ENCODE results near the gene OR2V1.
"Not testable (repeated sequence)": the region's sequence is repeated elsewhere in the genome, so short reads cannot be mapped to it uniquely, and the experiment has no call there.

OR2V1 gene, protein sequence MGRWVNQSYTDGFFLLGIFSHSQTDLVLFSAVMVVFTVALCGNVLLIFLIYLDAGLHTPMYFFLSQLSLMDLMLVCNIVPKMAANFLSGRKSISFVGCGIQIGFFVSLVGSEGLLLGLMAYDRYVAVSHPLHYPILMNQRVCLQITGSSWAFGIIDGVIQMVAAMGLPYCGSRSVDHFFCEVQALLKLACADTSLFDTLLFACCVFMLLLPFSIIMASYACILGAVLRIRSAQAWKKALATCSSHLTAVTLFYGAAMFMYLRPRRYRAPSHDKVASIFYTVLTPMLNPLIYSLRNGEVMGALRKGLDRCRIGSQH

DNA sequence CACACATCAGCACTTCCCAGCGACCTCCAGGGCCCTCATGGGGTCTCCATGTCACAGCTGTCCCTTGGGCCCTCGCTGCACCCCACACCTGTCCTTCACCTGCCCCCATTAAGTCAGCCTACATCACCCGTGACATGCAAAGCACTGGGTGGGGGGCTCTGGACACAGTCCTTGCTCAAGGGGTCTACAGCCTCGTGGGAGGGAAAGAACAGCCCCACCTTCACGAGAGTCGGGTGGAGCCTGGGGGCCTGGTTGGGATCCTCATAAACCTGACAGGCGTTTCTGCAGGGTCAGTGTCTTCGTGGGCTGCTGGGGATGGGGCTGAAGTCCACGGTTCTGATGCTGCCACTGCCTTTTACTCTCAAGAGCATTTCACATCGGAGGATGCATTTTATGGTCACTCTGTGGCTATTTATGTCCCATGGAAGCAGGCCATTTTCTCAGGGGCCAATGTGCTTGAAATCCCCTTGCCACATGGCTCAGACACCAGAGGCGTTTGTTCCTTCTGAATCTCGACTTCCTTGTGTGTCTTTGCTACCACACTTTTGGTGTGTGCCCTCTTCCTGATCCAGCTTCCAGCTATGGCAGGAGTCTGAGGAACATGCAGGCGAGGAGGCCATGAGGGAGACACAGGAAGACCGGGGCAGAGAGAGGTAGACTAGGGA is at the start of gene OR2V1:
Gene OR2V1, minus strand, starts transcription at position 338 of the 665 bp plus-strand sequence. CDS start 5,865 bp downstream, outside the sequence.
- ChIA-PET CTCF (no interaction called here), POLR2A (no interaction called here)
- no peak for TF ChIP-seq BHLHE40 (IDR thresholded peaks at IDR 0.05; ENCODE audit: borderline replicate concordance)
- no peak for TF ChIP-seq ELF4 (IDR thresholded peaks at IDR 0.05)

DNA sequence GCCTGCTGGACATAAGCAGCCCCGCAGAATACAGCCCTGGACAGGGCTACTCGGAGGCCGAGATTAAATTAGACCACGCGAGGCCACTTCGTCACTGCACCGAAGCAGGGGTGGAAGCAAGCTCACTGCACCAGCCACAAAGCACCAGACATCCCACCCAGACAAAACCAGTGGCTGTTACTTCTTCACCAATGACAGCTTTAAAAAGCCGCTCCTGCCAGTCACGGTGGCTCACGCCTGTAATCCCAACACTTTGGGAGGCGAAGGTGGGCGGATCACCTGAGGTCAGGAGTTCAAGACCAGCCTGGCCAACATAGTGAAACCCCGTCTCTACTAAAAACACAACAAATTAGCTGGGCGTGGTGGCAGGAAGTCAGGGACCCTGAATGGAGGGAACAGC is 46.6 kb upstream of the OR2V1 start:
- CTCF ChIA-PET; DNase-seq (ENCODE audit: extremely low spot score): not testable (repeated sequence)
- POLR2A ChIA-PET, result interaction anchor here (1.8 kb wide), 1 partner anchor 67 kb away, joined by 4 read pairs; no protein-coding TSS in a partner anchor

More for the DNA sequence above, at the start of gene OR2V1:
- no peak for DNase-seq (ENCODE audit: extremely low spot score)

DNA sequence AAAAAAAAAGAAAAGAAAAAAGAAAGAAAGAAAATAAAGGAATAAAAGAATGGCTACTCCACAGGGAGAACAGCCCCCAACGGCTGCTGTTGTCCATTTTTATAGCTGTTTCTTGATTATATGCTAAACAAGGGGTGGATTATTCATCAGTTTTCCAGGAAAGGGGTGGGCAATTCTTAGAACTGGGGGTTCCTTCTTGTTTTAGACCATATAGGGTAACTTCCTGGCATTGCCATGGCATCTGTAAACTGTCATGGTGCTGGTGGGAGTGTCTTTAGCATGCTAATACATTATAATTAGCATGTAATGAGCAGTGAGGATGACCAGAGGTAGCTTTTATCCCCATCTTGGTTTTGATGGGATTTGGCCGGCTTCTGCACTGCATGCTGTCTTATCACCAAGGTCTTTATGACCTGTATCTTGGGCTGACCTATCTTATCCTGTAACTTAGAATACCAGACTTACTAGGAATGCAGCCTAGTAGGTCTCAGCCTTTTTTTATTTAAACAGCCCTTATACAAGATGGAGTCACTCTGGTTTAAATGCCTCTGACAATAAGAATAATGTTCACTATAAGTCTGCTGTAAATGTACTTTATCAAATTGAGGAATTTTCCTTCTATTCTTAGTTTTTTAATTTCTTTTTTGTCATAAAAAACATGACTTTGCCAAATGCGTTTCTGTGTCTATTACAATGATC is 45.4 kb upstream of the OR2V1 start:
- ChIA-PET POLR2A (interaction anchor here (1.8 kb wide), 1 partner anchor 68 kb away, joined by 4 read pairs; no protein-coding TSS in a partner anchor), CTCF (interaction anchor here (1.0 kb wide), 1 partner anchor 9 kb away, joined by 3 read pairs; no protein-coding TSS in a partner anchor)
- TF ChIP-seq ARNT (IDR thresholded peaks at IDR 0.05) (no peak), BHLHE40 (IDR thresholded peaks at IDR 0.05; ENCODE audit: borderline replicate concordance) (no peak), ZNF384 (IDR thresholded peaks at IDR 0.05) (no peak), FOXA1 (IDR thresholded peaks at IDR 0.05) (no peak), SUZ12 (IDR thresholded peaks at IDR 0.05) (no peak)
- TF ChIP-seq, protein P1, sequence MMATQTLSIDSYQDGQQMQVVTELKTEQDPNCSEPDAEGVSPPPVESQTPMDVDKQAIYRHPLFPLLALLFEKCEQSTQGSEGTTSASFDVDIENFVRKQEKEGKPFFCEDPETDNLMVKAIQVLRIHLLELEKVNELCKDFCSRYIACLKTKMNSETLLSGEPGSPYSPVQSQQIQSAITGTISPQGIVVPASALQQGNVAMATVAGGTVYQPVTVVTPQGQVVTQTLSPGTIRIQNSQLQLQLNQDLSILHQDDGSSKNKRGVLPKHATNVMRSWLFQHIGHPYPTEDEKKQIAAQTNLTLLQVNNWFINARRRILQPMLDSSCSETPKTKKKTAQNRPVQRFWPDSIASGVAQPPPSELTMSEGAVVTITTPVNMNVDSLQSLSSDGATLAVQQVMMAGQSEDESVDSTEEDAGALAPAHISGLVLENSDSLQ (IDR thresholded peaks at IDR 0.05), result no peak

DNA sequence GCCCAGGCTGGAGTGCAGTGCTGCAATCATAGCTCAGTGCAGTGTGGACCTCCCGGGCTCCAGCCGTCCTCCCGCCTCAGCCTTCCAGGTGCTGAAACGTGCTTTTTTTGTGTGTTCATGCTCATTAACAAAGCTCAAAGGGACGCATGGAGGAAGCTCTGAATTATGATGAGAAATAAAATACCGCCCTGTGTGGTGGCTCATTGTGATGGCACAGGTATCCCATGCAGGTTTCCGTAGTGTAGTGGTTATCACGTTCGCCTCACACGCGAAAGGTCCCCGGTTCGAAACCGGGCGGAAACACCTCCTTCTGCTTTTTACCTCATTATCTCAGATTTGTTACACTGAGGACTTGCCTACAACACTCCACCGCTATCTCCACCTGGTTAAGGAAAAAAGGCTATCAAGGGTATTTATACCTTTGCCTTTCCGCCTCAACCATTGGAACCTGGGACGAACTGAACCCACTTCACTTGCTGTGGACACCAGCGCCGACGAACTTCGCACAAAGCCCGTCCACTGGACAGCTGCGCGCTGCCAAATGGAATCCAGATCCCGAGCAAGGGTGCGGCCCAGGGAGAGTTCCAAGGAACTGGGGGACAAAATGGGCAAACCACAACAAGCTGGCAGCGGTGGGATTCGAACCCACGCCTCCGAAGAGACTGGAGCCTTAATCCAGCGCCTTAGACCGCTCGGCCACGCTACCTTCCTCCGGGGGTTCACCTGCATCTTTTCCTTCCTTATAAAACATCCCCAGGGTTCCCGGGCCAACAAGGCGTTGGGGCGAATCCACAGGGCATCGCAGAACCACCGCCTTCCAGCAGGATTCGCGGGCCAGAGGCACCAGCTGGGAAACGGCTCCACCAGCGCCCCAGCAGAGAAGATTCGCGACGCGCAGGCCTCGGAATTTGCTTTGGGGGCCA is 42.7 kb upstream of the OR2V1 start:
- ChIA-PET CTCF (interaction anchor here (0.9 to 4.2 kb wide), 7 partner anchors 10 to 554 kb away, joined by 3 to 26 read pairs (median 6); partner anchors contain the start of gene TRIM7), POLR2A (interaction anchor here (0.6 to 2.3 kb wide), 14 partner anchors 10 to 372 kb away, joined by 3 to 14 read pairs (median 4); partner anchors contain the start of genes RACK1, TRIM52 and TRIM7)
- peak; percentile 62 for DNase-seq (ENCODE audit: extremely low spot score)

More for the DNA sequence above, 45.4 kb upstream of the OR2V1 start:
- no peak for DNase-seq (ENCODE audit: extremely low spot score)

DNA sequence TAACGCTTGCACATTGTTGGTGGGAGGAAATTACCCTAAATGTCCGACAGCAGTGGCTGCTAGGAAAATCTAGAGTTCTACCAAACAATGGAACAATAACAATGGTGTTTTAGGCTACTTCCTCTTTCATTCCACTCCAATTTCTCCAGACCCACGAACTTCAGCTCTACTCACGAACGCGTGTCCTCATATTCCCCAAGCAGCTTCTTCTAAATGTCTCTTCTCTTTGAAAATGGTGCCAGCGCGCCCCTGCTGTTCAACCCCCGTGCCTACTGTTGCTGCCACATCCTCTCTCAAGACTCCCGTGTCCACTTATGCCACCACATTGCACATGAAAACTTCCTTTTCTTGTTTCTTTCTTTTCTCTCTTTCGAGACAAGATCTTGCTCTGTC is 42.1 kb upstream of the OR2V1 start:
- TF ChIP-seq CTBP1 (IDR thresholded peaks at IDR 0.05; ENCODE audit: borderline replicate concordance), result no peak
- no peak for TF ChIP-seq ARNT (IDR thresholded peaks at IDR 0.05)
- no peak for TF ChIP-seq SUZ12 (IDR thresholded peaks at IDR 0.05)
- TF ChIP-seq FOXA1 (IDR thresholded peaks at IDR 0.05), result no peak
- no peak for TF ChIP-seq FOXM1 (IDR thresholded peaks at IDR 0.05; ENCODE audit: borderline replicate concordance)
- no peak for TF ChIP-seq SP1 (IDR thresholded peaks at IDR 0.05)
- no peak for TF ChIP-seq NFRKB (IDR thresholded peaks at IDR 0.05)
- no peak for TF ChIP-seq ZNF384 (IDR thresholded peaks at IDR 0.05)
- no peak for TF ChIP-seq LEF1 (IDR thresholded peaks at IDR 0.05; ENCODE audit: borderline replicate concordance)
- no peak for TF ChIP-seq HDGF (IDR thresholded peaks at IDR 0.05; ENCODE audit: borderline replicate concordance)
- TF ChIP-seq, protein P1 (IDR thresholded peaks at IDR 0.05), result no peak
- no peak for TF ChIP-seq L3MBTL2 (conservative IDR thresholded peaks at IDR 0.05)
- TF ChIP-seq FOXK2 (IDR thresholded peaks at IDR 0.05), result no peak
- POLR2A ChIA-PET, result interaction anchor here (0.6 to 2.3 kb wide), 15 partner anchors 11 to 371 kb away, joined by 3 to 14 read pairs (median 4); partner anchors contain the start of genes RACK1, TRIM52 and TRIM7
- DNase-seq (ENCODE audit: extremely low spot score), result no peak
- CTCF ChIA-PET, result interaction anchor here (0.6 to 4.2 kb wide), 9 partner anchors 10 to 554 kb away, joined by 3 to 26 read pairs (median 6); partner anchors contain the start of gene TRIM7

More for the DNA sequence above, 42.7 kb upstream of the OR2V1 start:
- TF ChIP-seq, protein P1 (IDR thresholded peaks at IDR 0.05), result peak; percentile 33; the same call in 1 of the 2 replicates
- 0 out of 2 replicates have a peak, but pooled peaks have one; percentile 11 for TF ChIP-seq ZNF384 (IDR thresholded peaks at IDR 0.05)
- TF ChIP-seq ARNT (IDR thresholded peaks at IDR 0.05), result peak; percentile 27; the same call in 1 of the 2 replicates
- TF ChIP-seq SP1 (IDR thresholded peaks at IDR 0.05), result no peak
- TF ChIP-seq TARDBP (IDR thresholded peaks at IDR 0.05), result peak; percentile 64; the same call in 1 of the 2 replicates
- TF ChIP-seq L3MBTL2 (conservative IDR thresholded peaks at IDR 0.05), result peak; percentile 70
- TF ChIP-seq FOXM1 (IDR thresholded peaks at IDR 0.05; ENCODE audit: borderline replicate concordance), result 0 out of 2 replicates have a peak, but pooled peaks have one; percentile 30
- no peak for TF ChIP-seq LEF1 (IDR thresholded peaks at IDR 0.05; ENCODE audit: borderline replicate concordance)
- TF ChIP-seq CTBP1 (IDR thresholded peaks at IDR 0.05; ENCODE audit: borderline replicate concordance), result peak; percentile 92
- no peak for TF ChIP-seq FOXA1 (IDR thresholded peaks at IDR 0.05)
- no peak for TF ChIP-seq ELF4 (IDR thresholded peaks at IDR 0.05)
